ENCODE results near the gene SCPEP1.

SCPEP1 gene

GRCh38 chr17:56966338-56966737 lies 11.6 kb upstream of the SCPEP1 start:
- TF ChIP-seq, protein P1, sequence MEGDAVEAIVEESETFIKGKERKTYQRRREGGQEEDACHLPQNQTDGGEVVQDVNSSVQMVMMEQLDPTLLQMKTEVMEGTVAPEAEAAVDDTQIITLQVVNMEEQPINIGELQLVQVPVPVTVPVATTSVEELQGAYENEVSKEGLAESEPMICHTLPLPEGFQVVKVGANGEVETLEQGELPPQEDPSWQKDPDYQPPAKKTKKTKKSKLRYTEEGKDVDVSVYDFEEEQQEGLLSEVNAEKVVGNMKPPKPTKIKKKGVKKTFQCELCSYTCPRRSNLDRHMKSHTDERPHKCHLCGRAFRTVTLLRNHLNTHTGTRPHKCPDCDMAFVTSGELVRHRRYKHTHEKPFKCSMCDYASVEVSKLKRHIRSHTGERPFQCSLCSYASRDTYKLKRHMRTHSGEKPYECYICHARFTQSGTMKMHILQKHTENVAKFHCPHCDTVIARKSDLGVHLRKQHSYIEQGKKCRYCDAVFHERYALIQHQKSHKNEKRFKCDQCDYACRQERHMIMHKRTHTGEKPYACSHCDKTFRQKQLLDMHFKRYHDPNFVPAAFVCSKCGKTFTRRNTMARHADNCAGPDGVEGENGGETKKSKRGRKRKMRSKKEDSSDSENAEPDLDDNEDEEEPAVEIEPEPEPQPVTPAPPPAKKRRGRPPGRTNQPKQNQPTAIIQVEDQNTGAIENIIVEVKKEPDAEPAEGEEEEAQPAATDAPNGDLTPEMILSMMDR (IDR thresholded peaks at IDR 0.05; ENCODE audit: insufficient read depth, missing control alignments), result no peak
- FAIRE-seq (no peak), DNase-seq (ENCODE audit: insufficient read length, low spot score) (no peak)

GRCh38 chr17:56970974-56971373 lies 7.0 kb upstream of the SCPEP1 start:
- TF ChIP-seq, protein P1 (IDR thresholded peaks at IDR 0.05; ENCODE audit: insufficient read depth, missing control alignments), result no peak
- no peak for FAIRE-seq
- DNase-seq (ENCODE audit: insufficient read length, low spot score), result no peak

- TF ChIP-seq, protein P1 (IDR thresholded peaks at IDR 0.05; ENCODE audit: insufficient read depth, missing control alignments), result no peak
- DNase-seq (ENCODE audit: insufficient read length, low spot score) (no peak), FAIRE-seq (no peak)
Measured at GRCh38 chr17:56972111-56972730, 5.7 kb upstream of the SCPEP1 start.

- no peak for FAIRE-seq
- TF ChIP-seq, protein P1 (IDR thresholded peaks at IDR 0.05; ENCODE audit: insufficient read depth, missing control alignments), result no peak
- no peak for DNase-seq (ENCODE audit: insufficient read length, low spot score)
Measured at GRCh38 chr17:56973520-56973919, 4.4 kb upstream of the SCPEP1 start.

- no peak for FAIRE-seq
- no peak for DNase-seq (ENCODE audit: insufficient read length, low spot score)
- TF ChIP-seq, protein P1 (IDR thresholded peaks at IDR 0.05; ENCODE audit: insufficient read depth, missing control alignments), result no peak
Measured at GRCh38 chr17:56974055-56974454, 3.9 kb upstream of the SCPEP1 start.

GRCh38 chr17:56975656-56976055 lies 2.3 kb upstream of the SCPEP1 start:
- no peak for DNase-seq (ENCODE audit: insufficient read length, low spot score)
- no peak for FAIRE-seq
- TF ChIP-seq, protein P1 (IDR thresholded peaks at IDR 0.05; ENCODE audit: insufficient read depth, missing control alignments), result no peak

GRCh38 chr17:56976941-56977608 lies 856 bp upstream of the SCPEP1 start:
- DNase-seq (ENCODE audit: insufficient read length, low spot score), result no peak
- FAIRE-seq, result no peak

More at GRCh38 chr17:56976941-56977608, 856 bp upstream of the SCPEP1 start:
- TF ChIP-seq, protein P1 (IDR thresholded peaks at IDR 0.05; ENCODE audit: insufficient read depth, missing control alignments), result no peak
